ENCODE measurements around the gene TSKU. TPM values are rescaled to one million over a fixed set of nuclear protein-coding genes. Genes with fewer than 3 reads are reported as not detected.

Gene TSKU
- total and polyA plus RNA-seq, 9 of the 15 experiments (the other 6 are each of a cell fraction or from before 2014, with no cell fraction given) = 0.60 to 11.9 (median 8.4) TPM

DNA sequence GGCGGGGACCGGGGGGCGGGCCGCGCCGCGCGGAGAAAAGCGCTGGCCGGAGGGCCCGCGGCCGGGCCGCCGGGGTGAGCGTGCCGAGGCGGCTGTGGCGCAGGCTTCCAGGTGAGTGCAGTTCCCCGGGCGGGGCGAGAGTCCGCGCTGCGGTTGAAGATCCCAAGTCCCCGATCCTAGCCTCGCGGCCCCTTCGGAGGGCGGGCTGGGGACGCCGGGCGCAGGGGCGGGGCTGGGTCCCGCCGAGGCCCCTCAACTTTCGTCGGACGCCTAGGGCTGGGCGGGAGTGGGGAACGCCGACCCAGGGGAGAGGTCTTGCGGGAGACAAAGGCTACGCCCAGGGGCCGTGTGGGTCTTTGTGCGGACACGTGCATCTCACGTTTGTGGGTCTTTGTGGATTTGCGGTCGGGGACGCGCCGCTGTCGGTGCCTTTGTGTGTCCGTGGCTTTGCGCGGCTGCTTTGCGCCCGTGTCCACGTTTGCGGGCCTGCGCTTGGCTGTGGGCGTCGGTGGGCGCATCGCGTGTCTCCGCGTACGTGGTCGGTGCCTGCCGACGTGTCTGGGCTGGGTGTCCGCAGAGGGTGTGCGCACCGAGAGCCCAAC, at the start of gene TSKU (continued):
- TF ChIP-seq, protein P1, sequence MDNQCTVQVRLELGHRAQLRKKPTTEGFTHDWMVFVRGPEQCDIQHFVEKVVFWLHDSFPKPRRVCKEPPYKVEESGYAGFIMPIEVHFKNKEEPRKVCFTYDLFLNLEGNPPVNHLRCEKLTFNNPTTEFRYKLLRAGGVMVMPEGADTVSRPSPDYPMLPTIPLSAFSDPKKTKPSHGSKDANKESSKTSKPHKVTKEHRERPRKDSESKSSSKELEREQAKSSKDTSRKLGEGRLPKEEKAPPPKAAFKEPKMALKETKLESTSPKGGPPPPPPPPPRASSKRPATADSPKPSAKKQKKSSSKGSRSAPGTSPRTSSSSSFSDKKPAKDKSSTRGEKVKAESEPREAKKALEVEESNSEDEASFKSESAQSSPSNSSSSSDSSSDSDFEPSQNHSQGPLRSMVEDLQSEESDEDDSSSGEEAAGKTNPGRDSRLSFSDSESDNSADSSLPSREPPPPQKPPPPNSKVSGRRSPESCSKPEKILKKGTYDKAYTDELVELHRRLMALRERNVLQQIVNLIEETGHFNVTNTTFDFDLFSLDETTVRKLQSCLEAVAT (IDR thresholded peaks at IDR 0.05) = peak in 1 of 2 experiments; percentile 49; a peak in 1 of 4 replicates
- TF ChIP-seq, protein P2, sequence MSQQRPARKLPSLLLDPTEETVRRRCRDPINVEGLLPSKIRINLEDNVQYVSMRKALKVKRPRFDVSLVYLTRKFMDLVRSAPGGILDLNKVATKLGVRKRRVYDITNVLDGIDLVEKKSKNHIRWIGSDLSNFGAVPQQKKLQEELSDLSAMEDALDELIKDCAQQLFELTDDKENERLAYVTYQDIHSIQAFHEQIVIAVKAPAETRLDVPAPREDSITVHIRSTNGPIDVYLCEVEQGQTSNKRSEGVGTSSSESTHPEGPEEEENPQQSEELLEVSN (IDR thresholded peaks at IDR 0.05; ENCODE audit: borderline replicate concordance in 1 of 2, extremely low read depth in 1 of 2, insufficient read depth in 1 of 2, insufficient read length in 1 of 2, low read depth in 1 of 2, low read length in 1 of 2, poor library complexity in 1 of 2, severe bottlenecking in 1 of 2) = peak in 1 of 2 experiments; percentile 70
- peak; percentile 79; the same call in 1 of the 2 replicates for TF ChIP-seq PHF8 (IDR thresholded peaks at IDR 0.05; ENCODE audit: borderline replicate concordance, low read length)
- TF ChIP-seq MYC (IDR thresholded peaks at IDR 0.05; ENCODE audit: low read depth, low read length) = no peak; the same call in none of the 2 replicates
- TF ChIP-seq MYC (CRISPR knock-in tag; IDR thresholded peaks at IDR 0.05; ENCODE audit: borderline replicate concordance, low read depth) = peak; percentile 43; the same call in 1 of the 2 replicates
- TF ChIP-seq, protein P3, sequence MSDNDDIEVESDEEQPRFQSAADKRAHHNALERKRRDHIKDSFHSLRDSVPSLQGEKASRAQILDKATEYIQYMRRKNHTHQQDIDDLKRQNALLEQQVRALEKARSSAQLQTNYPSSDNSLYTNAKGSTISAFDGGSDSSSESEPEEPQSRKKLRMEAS (CRISPR knock-in tag; IDR thresholded peaks at IDR 0.05) = peak; percentile 86
- peak in 1 of 2 experiments; percentile 14; a peak in 1 of 4 replicates for TF ChIP-seq TEAD1 (CRISPR knock-in tag; IDR thresholded peaks at IDR 0.05)
- peak; percentile 89 for TF ChIP-seq L3MBTL2 (IDR thresholded peaks at IDR 0.05)
- peak in 1 of 2 experiments; percentile 50; a peak in 1 of 4 replicates for TF ChIP-seq HDAC1 (IDR thresholded peaks at IDR 0.05)
- no peak for TF ChIP-seq FOS (IDR thresholded peaks at IDR 0.05; ENCODE audit: extremely low read depth, insufficient read length)
- TF ChIP-seq KDM5B (IDR thresholded peaks at IDR 0.05; ENCODE audit: insufficient replicate concordance, low read depth, low read length) = peak; percentile 79
- peak; percentile 33; the same call in 1 of the 2 replicates for TF ChIP-seq ZNF224 (CRISPR knock-in tag; IDR thresholded peaks at IDR 0.05)
- TF ChIP-seq, protein P4, sequence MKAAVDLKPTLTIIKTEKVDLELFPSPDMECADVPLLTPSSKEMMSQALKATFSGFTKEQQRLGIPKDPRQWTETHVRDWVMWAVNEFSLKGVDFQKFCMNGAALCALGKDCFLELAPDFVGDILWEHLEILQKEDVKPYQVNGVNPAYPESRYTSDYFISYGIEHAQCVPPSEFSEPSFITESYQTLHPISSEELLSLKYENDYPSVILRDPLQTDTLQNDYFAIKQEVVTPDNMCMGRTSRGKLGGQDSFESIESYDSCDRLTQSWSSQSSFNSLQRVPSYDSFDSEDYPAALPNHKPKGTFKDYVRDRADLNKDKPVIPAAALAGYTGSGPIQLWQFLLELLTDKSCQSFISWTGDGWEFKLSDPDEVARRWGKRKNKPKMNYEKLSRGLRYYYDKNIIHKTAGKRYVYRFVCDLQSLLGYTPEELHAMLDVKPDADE (conservative IDR thresholded peaks at IDR 0.05; ENCODE audit: control insufficient read depth, low read depth, low read length) = peak; percentile 65; the same call in 1 of the 2 replicates
- peak in 1 of 2 experiments; percentile 8; a peak in 1 of 3 replicates for TF ChIP-seq CBX3 (IDR thresholded peaks at IDR 0.05; ENCODE audit: borderline replicate concordance in 1 of 2, low read length in 2 of 2)
- TF ChIP-seq CBFA2T2 (conservative IDR thresholded peaks at IDR 0.05) = no peak
- TF ChIP-seq, protein P5, sequence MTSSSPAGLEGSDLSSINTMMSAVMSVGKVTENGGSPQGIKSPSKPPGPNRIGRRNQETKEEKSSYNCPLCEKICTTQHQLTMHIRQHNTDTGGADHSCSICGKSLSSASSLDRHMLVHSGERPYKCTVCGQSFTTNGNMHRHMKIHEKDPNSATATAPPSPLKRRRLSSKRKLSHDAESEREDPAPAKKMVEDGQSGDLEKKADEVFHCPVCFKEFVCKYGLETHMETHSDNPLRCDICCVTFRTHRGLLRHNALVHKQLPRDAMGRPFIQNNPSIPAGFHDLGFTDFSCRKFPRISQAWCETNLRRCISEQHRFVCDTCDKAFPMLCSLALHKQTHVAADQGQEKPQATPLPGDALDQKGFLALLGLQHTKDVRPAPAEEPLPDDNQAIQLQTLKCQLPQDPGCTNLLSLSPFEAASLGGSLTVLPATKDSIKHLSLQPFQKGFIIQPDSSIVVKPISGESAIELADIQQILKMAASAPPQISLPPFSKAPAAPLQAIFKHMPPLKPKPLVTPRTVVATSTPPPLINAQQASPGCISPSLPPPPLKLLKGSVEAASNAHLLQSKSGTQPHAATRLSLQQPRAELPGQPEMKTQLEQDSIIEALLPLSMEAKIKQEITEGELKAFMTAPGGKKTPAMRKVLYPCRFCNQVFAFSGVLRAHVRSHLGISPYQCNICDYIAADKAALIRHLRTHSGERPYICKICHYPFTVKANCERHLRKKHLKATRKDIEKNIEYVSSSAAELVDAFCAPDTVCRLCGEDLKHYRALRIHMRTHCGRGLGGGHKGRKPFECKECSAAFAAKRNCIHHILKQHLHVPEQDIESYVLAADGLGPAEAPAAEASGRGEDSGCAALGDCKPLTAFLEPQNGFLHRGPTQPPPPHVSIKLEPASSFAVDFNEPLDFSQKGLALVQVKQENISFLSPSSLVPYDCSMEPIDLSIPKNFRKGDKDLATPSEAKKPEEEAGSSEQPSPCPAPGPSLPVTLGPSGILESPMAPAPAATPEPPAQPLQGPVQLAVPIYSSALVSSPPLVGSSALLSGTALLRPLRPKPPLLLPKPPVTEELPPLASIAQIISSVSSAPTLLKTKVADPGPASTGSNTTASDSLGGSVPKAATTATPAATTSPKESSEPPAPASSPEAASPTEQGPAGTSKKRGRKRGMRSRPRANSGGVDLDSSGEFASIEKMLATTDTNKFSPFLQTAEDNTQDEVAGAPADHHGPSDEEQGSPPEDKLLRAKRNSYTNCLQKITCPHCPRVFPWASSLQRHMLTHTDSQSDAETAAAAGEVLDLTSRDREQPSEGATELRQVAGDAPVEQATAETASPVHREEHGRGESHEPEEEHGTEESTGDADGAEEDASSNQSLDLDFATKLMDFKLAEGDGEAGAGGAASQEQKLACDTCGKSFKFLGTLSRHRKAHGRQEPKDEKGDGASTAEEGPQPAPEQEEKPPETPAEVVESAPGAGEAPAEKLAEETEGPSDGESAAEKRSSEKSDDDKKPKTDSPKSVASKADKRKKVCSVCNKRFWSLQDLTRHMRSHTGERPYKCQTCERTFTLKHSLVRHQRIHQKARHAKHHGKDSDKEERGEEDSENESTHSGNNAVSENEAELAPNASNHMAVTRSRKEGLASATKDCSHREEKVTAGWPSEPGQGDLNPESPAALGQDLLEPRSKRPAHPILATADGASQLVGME (CRISPR knock-in tag; IDR thresholded peaks at IDR 0.05) = 0 out of 2 replicates have a peak, but pooled peaks have one; percentile 9

Data from K562 (cell line).